OCI-LY3 (cell line): ENCODE data around the gene OR7A17.

Experiments
- CTCF ChIP-seq: fragments of 200-600, 300-600 bp; sonication (generic); IDR thresholded peaks from 2 replicates; pipeline ENCODE4 v1.5.1; 2014; ENCODE audit warnings: antibody characterized with exemption, low read length, low read depth
- EZH2phosphoT487 ChIP-seq: fragments of 200-600 bp; shearing (Covaris generic); IDR thresholded peaks from 2 replicates; pipeline ENCODE4 v1.6.1; 2018; ENCODE audit warnings: antibody characterized with exemption, mixed run types, low read depth

GRCh38 chr19:14890643-14891379 is 4.9 kb upstream of the OR7A17 start:
- TF ChIP-seq CTCF = no peak
- no peak for TF ChIP-seq EZH2phosphoT487
